Endothelial cell of umbilical vein (primary cell): ENCODE results near the gene UBE2H. TPM values are rescaled to one million over a fixed set of nuclear protein-coding genes. Genes with fewer than 3 reads are reported as not detected.

Experiments
- BruUV-seq: library from RNA; stranded (reverse); fragments of 400-500 nt; replicated peaks from 2 replicates; lab custom pipeline; 2021; lab: Mats Ljungman, UMichigan
- CTCF ChIA-PET: fragments of 300-600, 350-600 bp; sonication (Branson Sonifier 250); formaldehyde crosslinking; loops from one replicate; lab custom pipeline; 2021; ENCODE audit warnings: antibody characterized with exemption, inconsistent platforms; lab: Charles Lee
- POLR2A ChIA-PET: fragments of 300-600, 350-600 bp; sonication (Branson Sonifier 250); formaldehyde crosslinking; loops from one replicate; lab custom pipeline; 2021; ENCODE audit warnings: antibody characterized with exemption, inconsistent platforms; lab: Charles Lee
- DNase-seq: peaks from one replicate; pipeline ENCODE4 v3.0.0-alpha.2; 2011; ENCODE audit warnings: low read depth, low spot score
- FAIRE-seq: peaks from 2 replicates; lab custom pipeline; 2011; peaks lifted over from hg19 to GRCh38; lab: Jason Lieb, UNC
- H2AFZ ChIP-seq: 2 replicates; pipeline ENCODE4 v1.6.0; 2012; ENCODE audit warnings: low read depth, low read length, control low read depth, inconsistent platforms
- H3K27ac ChIP-seq: 2 replicates; pipeline ENCODE4 v1.5.1; 2011; ENCODE audit warnings: low read depth, mild to moderate bottlenecking, control low read depth, low read length, moderate library complexity; ENCODE audit not compliant: insufficient read depth
- H3K27me3 ChIP-seq, 2 experiments: 2 replicates each; pipeline versions ENCODE4 v1.6.0 to v1.6.1; 2011; ENCODE audit warnings: low read length in 2 of 2, mixed read lengths in 1 of 2; ENCODE audit not compliant: control insufficient read depth in 2 of 2, insufficient read depth in 2 of 2
- H3K36me3 ChIP-seq, 2 experiments: 2 replicates in 1 of 2; 3 replicates in 1 of 2; pipeline ENCODE4 v1.5.1; 2011; ENCODE audit warnings: low read length in 2 of 2, mild to moderate bottlenecking in 1 of 2, moderate library complexity in 1 of 2; ENCODE audit not compliant: control insufficient read depth in 2 of 2, insufficient read depth in 2 of 2; ENCODE audit errors: extremely low read depth in 1 of 2
- H3K4me1 ChIP-seq: 3 replicates; pipeline ENCODE4 v1.5.1; 2011; ENCODE audit warnings: mild to moderate bottlenecking, low read length; ENCODE audit not compliant: control insufficient read depth, insufficient read depth; ENCODE audit errors: extremely low read depth
- H3K4me2 ChIP-seq: 2 replicates; pipeline ENCODE4 v1.6.1; 2011; ENCODE audit warnings: low read length, control low read depth, mixed read lengths; ENCODE audit not compliant: insufficient read depth
- H3K4me3 ChIP-seq, 3 experiments: fragments of 200-600 bp in 1 of 3; sonication (generic), shearing (Covaris generic) in 1 of 3; replicated peaks in 1 of 3; 2 replicates each; pipeline ENCODE4 v1.5.1; 2011 to 2016; ENCODE audit warnings: control low read depth in 3 of 3, low read length in 3 of 3, mild to moderate bottlenecking in 2 of 3, inconsistent platforms in 1 of 3, low read depth in 1 of 3, moderate library complexity in 1 of 3; ENCODE audit not compliant: insufficient read depth in 1 of 3
- H3K79me2 ChIP-seq: 2 replicates; pipeline ENCODE4 v1.6.0; 2012; ENCODE audit warnings: low read length, inconsistent platforms; ENCODE audit not compliant: control insufficient read depth, insufficient read depth
- H3K9ac ChIP-seq: replicated peaks from 2 replicates; pipeline ENCODE3; 2011; ENCODE audit warnings: low read length, control low read depth; ENCODE audit not compliant: insufficient read depth; ENCODE audit errors: extremely low read depth
- H3K9me1 ChIP-seq: replicated peaks from 3 replicates; pipeline ENCODE4 v1.6.0; 2011; ENCODE audit warnings: mild to moderate bottlenecking, low read length; ENCODE audit not compliant: control insufficient read depth, insufficient read depth; ENCODE audit errors: extremely low read depth
- H3K9me3 ChIP-seq: replicated peaks from 2 replicates; pipeline ENCODE4 v1.5.1; 2012; ENCODE audit warnings: low read length, inconsistent platforms; ENCODE audit not compliant: control insufficient read depth, insufficient read depth
- H4K20me1 ChIP-seq: replicated peaks from 2 replicates; pipeline ENCODE3; 2011; ENCODE audit warnings: mild to moderate bottlenecking, low read length; ENCODE audit not compliant: control insufficient read depth, insufficient read depth; ENCODE audit errors: extremely low read depth
- EZH2 ChIP-seq: IDR thresholded peaks from 2 replicates; pipeline ENCODE4 v1.6.1; 2012; ENCODE audit warnings: borderline replicate concordance, low read depth, mild to moderate bottlenecking, moderate library complexity, low read length, inconsistent platforms; ENCODE audit not compliant: severe bottlenecking
- FOS ChIP-seq: IDR thresholded peaks from 2 replicates; pipeline ENCODE4 v1.6.1; 2011; ENCODE audit warnings: mild to moderate bottlenecking, low read length, moderate library complexity, borderline replicate concordance; ENCODE audit not compliant: insufficient read depth
- GATA2 ChIP-seq: IDR thresholded peaks from 2 replicates; pipeline ENCODE4 v1.7.0; 2011; ENCODE audit warnings: low read depth, mild to moderate bottlenecking, moderate library complexity, mixed read lengths, low read length; ENCODE audit not compliant: insufficient read length, insufficient read depth
- JUN ChIP-seq: IDR thresholded peaks from 2 replicates; pipeline ENCODE4 v1.6.1; 2011; ENCODE audit warnings: borderline replicate concordance, low read depth; ENCODE audit not compliant: insufficient read length, insufficient read depth
- MAX ChIP-seq: IDR thresholded peaks from 2 replicates; pipeline ENCODE4 v1.6.1; 2011; ENCODE audit not compliant: insufficient read depth, insufficient read length
- MYC ChIP-seq: IDR thresholded peaks from one replicate; pipeline ENCODE4 v1.6.1; 2011; ENCODE audit warnings: mild to moderate bottlenecking, low read depth, low read length
- POLR2A ChIP-seq: IDR thresholded peaks from 2 replicates; pipeline ENCODE4 v1.6.1; 2012; ENCODE audit warnings: low read depth, mild to moderate bottlenecking, control low read depth, low read length
- dilution Hi-C: fragments of 300-500 bp; cut with MboI; formaldehyde crosslinking; loops from one replicate; pipeline ENCODE4 v1.15.0; 2019; ENCODE audit warnings: low sequenced_read_pairs; ENCODE audit not compliant: extremely low pct_ligation_motif_present
- intact Hi-C: fragments of 100-400 bp; cut with micrococcal nuclease; formaldehyde crosslinking; loops from one replicate; pipeline ENCODE4 v1.10.0; 2022
- polyA plus RNA-seq, 4 experiments: library from polyadenylated mRNA; depleted of rRNA in 3 of 4; stranded (reverse) in 3 of 4; unstranded in 1 of 4; fragments of >200 nt; gene quantifications; 2 replicates each; pipeline versions ENCODE4 v1.2.1 to v1.2.3, GENCODE V29; 2011 to 2012; ENCODE audit warnings: missing spikeins in 1 of 4
- total RNA-seq: library from RNA; stranded (reverse); gene quantifications from 2 replicates; pipeline ENCODE4 v1.2.3, GENCODE V29; 2021

Gene UBE2H
- total and polyA plus RNA-seq, 2 donors (not counting 3 experiments of a cell fraction or from before 2014, with no cell fraction given), result 51.7 to 90.1 TPM

GRCh38 chr7:129907122-129907736 lies 45.5 kb downstream of the UBE2H start:
- Histone ChIP-seq H3K9ac (no peak overlapping the region), H3K27ac (peak overlapping the region; percentile 38), H3K27me3 (no peaks in the 10 kb centered on the region), H4K20me1 (peaks cover 7% of the 10 kb centered on the region), H3K4me2 (peak overlapping the region; percentile 69), H3K9me1 (no peaks in the 10 kb centered on the region), H2AFZ (no peak overlapping the region), H3K4me3 (peak overlapping the region in 1 of 3 experiments; percentile 6), H3K4me1 (peaks cover 18% of the 10 kb centered on the region), H3K79me2 (peaks cover 48% of the 10 kb centered on the region), H3K9me3 (no peaks in the 10 kb centered on the region), H3K36me3 (peaks cover 0 to 2% of the 10 kb centered on the region in 2 experiments)
- intact Hi-C loops (no loop called here), dilution Hi-C loops (no loop called here)
- ChIA-PET POLR2A (interaction anchor here (0.9 kb wide), 1 partner anchor 9 kb away, joined by 3 read pairs; no protein-coding TSS in a partner anchor), CTCF (interaction anchor here (1.0 to 1.9 kb wide), 4 partner anchors 11 to 102 kb away, joined by 3 to 8 read pairs (median 4); no protein-coding TSS in a partner anchor)
- no TSS peak for BruUV-seq
- DNase-seq (no peak), FAIRE-seq (no peak)
- TF ChIP-seq GATA2, result no peak
- TF ChIP-seq MYC, result no peak
- TF ChIP-seq MAX, result no peak
- TF ChIP-seq EZH2, result no peak
- TF ChIP-seq POLR2A, result no peak
- TF ChIP-seq JUN, result no peak
- no peak for TF ChIP-seq FOS
